ENCODE results near the gene FTCDNL1. TPM values are rescaled to one million over a fixed set of nuclear protein-coding genes. Genes with fewer than 3 reads are reported as not detected.

The FTCDNL1 gene
- total RNA-seq, 2 donors from 2014 or later, result 0.70 to 1.5 TPM

GRCh38 chr2:199848389-199849130 is 2.4 kb downstream of the FTCDNL1 start:
- Mint-ChIP-seq H3K36me3 (ENCODE audit: low read depth) (no peaks in the 10 kb centered on the region), H3K27ac (no peak overlapping the region), H3K27me3 (ENCODE audit: insufficient read depth) (peaks cover 22% of the 10 kb centered on the region), H3K4me3 (no peak overlapping the region), H3K4me1 (peaks cover 3% of the 10 kb centered on the region), H3K9me3 (no peaks in the 10 kb centered on the region)
- Histone ChIP-seq H3K4me3 (ENCODE audit: low read length) (no peak overlapping the region), H3K36me3 (ENCODE audit: control insufficient read depth, insufficient read depth, low read length) (no peaks in the 10 kb centered on the region), H3K9me3 (ENCODE audit: control insufficient read depth, low read length) (no peaks in the 10 kb centered on the region), H3K9ac (ENCODE audit: extremely low read depth, low read length, poor library complexity, severe bottlenecking) (no peak overlapping the region), H3K4me1 (ENCODE audit: control insufficient read depth, insufficient read depth, low read length) (no peaks in the 10 kb centered on the region), H3K27me3 (ENCODE audit: control insufficient read depth, insufficient read depth, low read length, poor library complexity, severe bottlenecking) (peaks cover 24% of the 10 kb centered on the region), H3K27ac (ENCODE audit: low read depth, low read length) (no peak overlapping the region)
- TF ChIP-seq, protein P1, sequence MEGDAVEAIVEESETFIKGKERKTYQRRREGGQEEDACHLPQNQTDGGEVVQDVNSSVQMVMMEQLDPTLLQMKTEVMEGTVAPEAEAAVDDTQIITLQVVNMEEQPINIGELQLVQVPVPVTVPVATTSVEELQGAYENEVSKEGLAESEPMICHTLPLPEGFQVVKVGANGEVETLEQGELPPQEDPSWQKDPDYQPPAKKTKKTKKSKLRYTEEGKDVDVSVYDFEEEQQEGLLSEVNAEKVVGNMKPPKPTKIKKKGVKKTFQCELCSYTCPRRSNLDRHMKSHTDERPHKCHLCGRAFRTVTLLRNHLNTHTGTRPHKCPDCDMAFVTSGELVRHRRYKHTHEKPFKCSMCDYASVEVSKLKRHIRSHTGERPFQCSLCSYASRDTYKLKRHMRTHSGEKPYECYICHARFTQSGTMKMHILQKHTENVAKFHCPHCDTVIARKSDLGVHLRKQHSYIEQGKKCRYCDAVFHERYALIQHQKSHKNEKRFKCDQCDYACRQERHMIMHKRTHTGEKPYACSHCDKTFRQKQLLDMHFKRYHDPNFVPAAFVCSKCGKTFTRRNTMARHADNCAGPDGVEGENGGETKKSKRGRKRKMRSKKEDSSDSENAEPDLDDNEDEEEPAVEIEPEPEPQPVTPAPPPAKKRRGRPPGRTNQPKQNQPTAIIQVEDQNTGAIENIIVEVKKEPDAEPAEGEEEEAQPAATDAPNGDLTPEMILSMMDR (conservative IDR thresholded peaks at IDR 0.05), result no peak
- WGBS, 2 experiments (ENCODE audit: insufficient coverage in 1 of 2, insufficient read length in 1 of 2), result 90 to 94% methylated on average over 8 to 11 of the region's 11 CpGs
- no peak for DNase-seq

DNA sequence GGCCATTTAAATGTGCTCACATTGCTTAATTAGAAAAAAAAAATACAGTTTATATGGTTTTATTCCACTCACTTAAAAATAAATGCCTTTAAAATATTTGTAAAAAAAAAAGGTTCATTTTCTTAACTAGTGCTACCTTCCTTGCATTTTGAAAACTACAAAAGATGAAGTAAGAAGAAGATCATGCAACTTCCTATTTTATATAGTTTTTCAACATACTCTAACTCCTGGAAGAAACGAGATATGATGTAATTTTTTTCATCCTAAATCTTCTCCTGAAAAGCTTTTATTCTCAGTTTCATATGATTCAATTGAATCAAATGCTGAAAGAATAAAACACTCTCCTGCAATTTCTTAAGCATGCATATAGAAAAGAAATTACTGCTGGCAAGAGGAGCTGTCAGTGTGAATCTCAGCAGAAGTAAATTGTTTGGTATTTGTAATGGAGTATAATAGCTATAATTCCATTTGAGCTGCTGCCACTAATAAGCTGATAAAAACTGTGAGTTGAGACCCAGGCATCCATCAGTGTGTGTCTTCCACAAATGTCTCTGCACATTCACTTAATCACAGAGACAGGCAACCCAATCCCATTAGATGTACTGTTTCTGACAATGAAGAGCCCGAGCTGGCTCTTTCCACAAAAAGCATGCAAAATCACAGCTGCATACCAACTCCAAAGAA is 3.7 kb downstream of the FTCDNL1 start:
- H3K27ac ChIP-seq (ENCODE audit: low read depth, low read length), result no peak overlapping the region
- no peak for DNase-seq
- H3K36me3 ChIP-seq (ENCODE audit: control insufficient read depth, insufficient read depth, low read length), result no peaks in the 10 kb centered on the region
- Mint-ChIP-seq H3K36me3 (ENCODE audit: low read depth) (no peaks in the 10 kb centered on the region), H3K27me3 (ENCODE audit: insufficient read depth) (peaks cover 15% of the 10 kb centered on the region), H3K9me3 (no peaks in the 10 kb centered on the region), H3K27ac (no peak overlapping the region), H3K4me1 (peaks cover 3% of the 10 kb centered on the region), H3K4me3 (no peak overlapping the region)
- H3K9ac ChIP-seq (ENCODE audit: extremely low read depth, low read length, poor library complexity, severe bottlenecking), result no peak overlapping the region
- TF ChIP-seq, protein P1 (conservative IDR thresholded peaks at IDR 0.05), result no peak
- no peak overlapping the region for H3K4me3 ChIP-seq (ENCODE audit: low read length)
- no peaks in the 10 kb centered on the region for H3K9me3 ChIP-seq (ENCODE audit: control insufficient read depth, low read length)
- WGBS, 2 experiments (ENCODE audit: insufficient coverage in 1 of 2, insufficient read length in 1 of 2), result 61 to 71% methylated on average over 1 to 2 of the region's 2 CpGs
- peaks cover 17% of the 10 kb centered on the region for H3K27me3 ChIP-seq (ENCODE audit: control insufficient read depth, insufficient read depth, low read length, poor library complexity, severe bottlenecking)
- H3K4me1 ChIP-seq (ENCODE audit: control insufficient read depth, insufficient read depth, low read length), result no peaks in the 10 kb centered on the region

DNA sequence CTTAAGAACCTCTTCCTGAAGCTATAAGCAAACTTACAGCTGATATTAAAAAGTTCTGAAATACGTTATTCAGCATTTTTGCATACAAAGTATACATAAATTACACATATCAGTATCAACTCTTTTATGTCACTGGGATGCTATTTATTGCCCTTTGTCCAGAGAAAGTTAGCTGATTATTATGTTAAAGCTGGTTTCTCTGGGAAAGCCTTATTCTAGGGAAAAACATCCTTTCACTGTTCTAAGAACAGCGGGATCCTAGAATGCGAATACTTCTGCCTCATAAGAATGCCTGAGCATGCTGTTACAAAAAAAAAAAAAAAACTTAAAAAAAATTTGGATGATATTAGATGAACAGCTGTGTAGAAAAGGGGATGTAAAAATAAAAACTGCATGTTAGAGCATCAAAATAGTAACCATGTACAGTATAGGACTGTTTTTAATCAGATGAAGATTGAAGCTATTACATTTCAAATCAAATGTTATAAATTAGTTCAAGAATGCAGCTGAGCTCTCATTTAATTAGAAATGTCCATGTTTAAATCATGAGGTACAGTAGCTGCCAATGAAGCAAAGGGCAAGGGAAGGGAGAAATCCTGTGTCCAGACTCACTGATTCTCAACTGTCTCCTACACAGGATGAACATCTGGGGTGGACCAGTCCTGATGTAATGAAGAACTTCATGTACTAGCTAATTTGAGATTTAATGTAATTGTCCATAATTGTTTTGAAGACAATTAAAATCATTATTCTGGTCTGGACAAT is 8.2 kb downstream of the FTCDNL1 start:
- 60 to 81% methylated on average over 1 to 3 of the region's 3 CpGs for WGBS, 2 experiments (ENCODE audit: insufficient coverage in 1 of 2, insufficient read length in 1 of 2)
- TF ChIP-seq, protein P1 (conservative IDR thresholded peaks at IDR 0.05), result no peak
- no peak overlapping the region for H3K27ac ChIP-seq (ENCODE audit: low read depth, low read length)
- Mint-ChIP-seq H3K27ac (no peak overlapping the region), H3K4me1 (no peaks in the 10 kb centered on the region), H3K27me3 (ENCODE audit: insufficient read depth) (no peaks in the 10 kb centered on the region), H3K4me3 (no peak overlapping the region), H3K36me3 (ENCODE audit: low read depth) (no peaks in the 10 kb centered on the region), H3K9me3 (no peaks in the 10 kb centered on the region)
- H3K36me3 ChIP-seq (ENCODE audit: control insufficient read depth, insufficient read depth, low read length), result no peaks in the 10 kb centered on the region
- no peak overlapping the region for H3K9ac ChIP-seq (ENCODE audit: extremely low read depth, low read length, poor library complexity, severe bottlenecking)
- no peaks in the 10 kb centered on the region for H3K27me3 ChIP-seq (ENCODE audit: control insufficient read depth, insufficient read depth, low read length, poor library complexity, severe bottlenecking)
- no peaks in the 10 kb centered on the region for H3K4me1 ChIP-seq (ENCODE audit: control insufficient read depth, insufficient read depth, low read length)
- no peak overlapping the region for H3K4me3 ChIP-seq (ENCODE audit: low read length)
- no peaks in the 10 kb centered on the region for H3K9me3 ChIP-seq (ENCODE audit: control insufficient read depth, low read length)
- DNase-seq, result no peak

Measured in endodermal cell (in vitro differentiated cells).